ENCODE data around the gene FGF18.

Gene FGF18

GRCh38 chr5:171425596-171426244, 6.3 kb downstream of the FGF18 start:
- Histone ChIP-seq H3K4me3 (ENCODE audit: low read depth, low read length) (no peak overlapping the region), H3K9me3 (ENCODE audit: control insufficient read depth, low read length) (no peaks in the 10 kb centered on the region), H3K27ac (no peak overlapping the region), H3K79me2 (no peaks in the 10 kb centered on the region), H2AFZ (no peak overlapping the region), H3K4me2 (ENCODE audit: low read length) (no peak overlapping the region), H3K27me3 (ENCODE audit: control insufficient read depth, insufficient read depth, low read length) (no peaks in the 10 kb centered on the region), H3K4me1 (peaks cover 10% of the 10 kb centered on the region), H3K9ac (no peak overlapping the region), H3K36me3 (ENCODE audit: control insufficient read depth, insufficient read depth, low read length) (no peaks in the 10 kb centered on the region)
- TF ChIP-seq CTCF (IDR thresholded peaks at IDR 0.05) = no peak

- H3K79me2 ChIP-seq = no peaks in the 10 kb centered on the region
- H3K4me3 ChIP-seq (ENCODE audit: low read depth, low read length) = no peak overlapping the region
- H3K27me3 ChIP-seq (ENCODE audit: control insufficient read depth, insufficient read depth, low read length) = no peaks in the 10 kb centered on the region
- no peak overlapping the region for H3K9ac ChIP-seq
- TF ChIP-seq CTCF (IDR thresholded peaks at IDR 0.05) = no peak
- H3K4me1 ChIP-seq = peaks cover 4% of the 10 kb centered on the region
- H3K9me3 ChIP-seq (ENCODE audit: control insufficient read depth, low read length) = no peaks in the 10 kb centered on the region
- no peak overlapping the region for H3K4me2 ChIP-seq (ENCODE audit: low read length)
- H2AFZ ChIP-seq = no peak overlapping the region
- no peak overlapping the region for H3K27ac ChIP-seq
- no peaks in the 10 kb centered on the region for H3K36me3 ChIP-seq (ENCODE audit: control insufficient read depth, insufficient read depth, low read length)
Measured at GRCh38 chr5:171426266-171426665, 6.8 kb downstream of the FGF18 start.

- Histone ChIP-seq H3K4me2 (ENCODE audit: low read length) (no peak overlapping the region), H3K9me3 (ENCODE audit: control insufficient read depth, low read length) (no peaks in the 10 kb centered on the region), H3K4me1 (peaks cover under 1% of the 10 kb centered on the region), H3K27me3 (ENCODE audit: control insufficient read depth, insufficient read depth, low read length) (no peaks in the 10 kb centered on the region), H3K36me3 (ENCODE audit: control insufficient read depth, insufficient read depth, low read length) (no peaks in the 10 kb centered on the region), H2AFZ (no peak overlapping the region), H3K4me3 (ENCODE audit: low read depth, low read length) (no peak overlapping the region), H3K27ac (no peak overlapping the region), H3K79me2 (no peaks in the 10 kb centered on the region), H3K9ac (no peak overlapping the region)
- no peak for TF ChIP-seq CTCF (IDR thresholded peaks at IDR 0.05)
Measured at GRCh38 chr5:171426680-171427079, 7.2 kb downstream of the FGF18 start.

GRCh38 chr5:171427318-171428167, 8.1 kb downstream of the FGF18 start:
- no peaks in the 10 kb centered on the region for H3K36me3 ChIP-seq (ENCODE audit: control insufficient read depth, insufficient read depth, low read length)
- no peak overlapping the region for H3K4me2 ChIP-seq (ENCODE audit: low read length)
- no peak overlapping the region for H3K9ac ChIP-seq
- TF ChIP-seq CTCF (IDR thresholded peaks at IDR 0.05) = no peak
- H3K9me3 ChIP-seq (ENCODE audit: control insufficient read depth, low read length) = no peaks in the 10 kb centered on the region
- no peaks in the 10 kb centered on the region for H3K27me3 ChIP-seq (ENCODE audit: control insufficient read depth, insufficient read depth, low read length)
- no peaks in the 10 kb centered on the region for H3K4me1 ChIP-seq
- H3K79me2 ChIP-seq = no peaks in the 10 kb centered on the region
- no peak overlapping the region for H2AFZ ChIP-seq
- no peak overlapping the region for H3K4me3 ChIP-seq (ENCODE audit: low read depth, low read length)
- H3K27ac ChIP-seq = no peak overlapping the region

Measured in parathyroid adenoma (tissue), 2 donors.